DOHH2 (cell line): ENCODE measurements around the gene TNFAIP8L3.

Experiments
- H3F3A ChIP-seq: fragments of 200-600 bp; sonication (generic), shearing (Covaris generic); 2 replicates; pipeline ENCODE4 v1.6.0; 2016; ENCODE audit warnings: antibody characterized with exemption, mild to moderate bottlenecking; ENCODE audit not compliant: control insufficient read depth, insufficient read depth
- H3K27ac ChIP-seq: fragments of 200-600 bp; sonication (generic); 2 replicates; pipeline ENCODE4 v1.5.1; 2014; ENCODE audit warnings: low read depth, mild to moderate bottlenecking, low read length, moderate library complexity
- H3K27me3 ChIP-seq: fragments of 200-600 bp; sonication (generic); 2 replicates; pipeline ENCODE4 v1.6.1; 2014; ENCODE audit warnings: mild to moderate bottlenecking, low read length, mixed read lengths; ENCODE audit not compliant: control insufficient read depth
- H3K36me3 ChIP-seq: fragments of 200-600 bp; sonication (generic); 2 replicates; pipeline ENCODE4 v1.6.1; 2014; ENCODE audit warnings: mild to moderate bottlenecking, low read length, moderate library complexity, mixed read lengths; ENCODE audit not compliant: control insufficient read depth
- H3K4me1 ChIP-seq: fragments of 200-600 bp; sonication (generic); 2 replicates; pipeline ENCODE4 v1.6.1; 2014; ENCODE audit warnings: mild to moderate bottlenecking, low read length, mixed read lengths; ENCODE audit not compliant: control insufficient read depth
- H3K4me2 ChIP-seq: fragments of 200-600 bp; sonication (generic); 2 replicates; pipeline ENCODE4 v1.6.0; 2014; ENCODE audit warnings: mild to moderate bottlenecking, low read length, moderate library complexity
- H3K4me3 ChIP-seq: fragments of 200-600 bp; sonication (generic); 2 replicates; pipeline ENCODE4 v1.5.1; 2014; ENCODE audit warnings: mild to moderate bottlenecking, low read length, mixed read lengths
- H3K79me2 ChIP-seq: fragments of 200-600 bp; sonication (generic); 2 replicates; pipeline ENCODE4 v1.6.1; 2014; ENCODE audit warnings: mild to moderate bottlenecking, low read length, mixed read lengths; ENCODE audit not compliant: control insufficient read depth
- H3K9me2 ChIP-seq: fragments of 200-600 bp; sonication (generic); replicated peaks from 2 replicates; pipeline ENCODE4 v1.6.1; 2014; ENCODE audit warnings: mild to moderate bottlenecking, low read length, mixed read lengths; ENCODE audit not compliant: control insufficient read depth
- H3K9me3 ChIP-seq: fragments of 200-600 bp; sonication (generic); 2 replicates; pipeline ENCODE4 v1.6.1; 2014; ENCODE audit warnings: antibody characterized with exemption, low read length, mixed read lengths; ENCODE audit not compliant: control insufficient read depth, insufficient read depth
- H4K20me1 ChIP-seq: fragments of 200-600 bp; sonication (generic); 2 replicates; pipeline ENCODE4 v1.6.0; 2014; ENCODE audit warnings: low read depth, mild to moderate bottlenecking, antibody characterized with exemption, low read length, moderate library complexity; ENCODE audit not compliant: control insufficient read depth, insufficient read depth
- EZH2phosphoT487 ChIP-seq: fragments of 200-600 bp; sonication (generic); IDR thresholded peaks from 2 replicates; pipeline ENCODE4 v1.6.1; 2017; ENCODE audit warnings: borderline replicate concordance, mild to moderate bottlenecking, antibody characterized with exemption, low read length, moderate library complexity, mixed read lengths
- TF ChIP-seq, protein P1 (sequence below): fragments of 200-600 bp; sonication (generic); IDR thresholded peaks from one replicate; pipeline ENCODE4 v1.5.1; 2014; ENCODE audit warnings: antibody characterized with exemption, mild to moderate bottlenecking, low read depth, low read length; ENCODE audit not compliant: poor library complexity, severe bottlenecking

Gene TNFAIP8L3

DNA sequence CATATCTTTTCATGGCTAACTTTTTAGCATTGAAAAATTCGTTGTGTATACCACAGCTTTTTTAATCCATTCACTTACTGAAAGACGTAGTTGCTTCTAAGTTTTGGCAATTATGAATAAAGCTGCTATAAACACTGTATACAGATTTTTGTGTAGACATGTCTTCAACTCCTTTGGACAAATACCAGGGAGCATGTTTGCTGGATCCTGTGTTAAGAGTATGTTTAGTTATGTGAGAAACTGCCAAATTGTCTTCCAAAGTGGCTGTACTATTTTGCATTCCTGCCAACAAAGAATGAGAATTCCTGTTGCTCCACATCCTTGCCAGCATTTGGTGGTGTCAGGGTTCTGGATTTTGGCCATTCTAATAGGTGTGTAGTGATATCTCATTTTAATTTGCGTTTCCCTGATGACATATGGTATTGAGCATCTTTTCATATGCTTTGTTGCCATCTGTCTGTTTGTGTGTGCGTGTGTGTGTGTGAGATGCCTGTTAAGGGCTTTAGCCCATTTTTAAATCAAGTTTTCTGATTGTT, 87.5 kb downstream of the TNFAIP8L3 start:
- H3F3A ChIP-seq: no peaks in the 10 kb centered on the region
- no peaks in the 10 kb centered on the region for H3K9me3 ChIP-seq
- no peaks in the 10 kb centered on the region for H3K9me2 ChIP-seq
- no peaks in the 10 kb centered on the region for H3K4me1 ChIP-seq
- no peaks in the 10 kb centered on the region for H4K20me1 ChIP-seq
- no peak overlapping the region for H3K27ac ChIP-seq
- no peaks in the 10 kb centered on the region for H3K27me3 ChIP-seq
- H3K36me3 ChIP-seq: peaks cover 9% of the 10 kb centered on the region
- H3K4me2 ChIP-seq: no peak overlapping the region
- no peaks in the 10 kb centered on the region for H3K79me2 ChIP-seq
- TF ChIP-seq, protein P1, sequence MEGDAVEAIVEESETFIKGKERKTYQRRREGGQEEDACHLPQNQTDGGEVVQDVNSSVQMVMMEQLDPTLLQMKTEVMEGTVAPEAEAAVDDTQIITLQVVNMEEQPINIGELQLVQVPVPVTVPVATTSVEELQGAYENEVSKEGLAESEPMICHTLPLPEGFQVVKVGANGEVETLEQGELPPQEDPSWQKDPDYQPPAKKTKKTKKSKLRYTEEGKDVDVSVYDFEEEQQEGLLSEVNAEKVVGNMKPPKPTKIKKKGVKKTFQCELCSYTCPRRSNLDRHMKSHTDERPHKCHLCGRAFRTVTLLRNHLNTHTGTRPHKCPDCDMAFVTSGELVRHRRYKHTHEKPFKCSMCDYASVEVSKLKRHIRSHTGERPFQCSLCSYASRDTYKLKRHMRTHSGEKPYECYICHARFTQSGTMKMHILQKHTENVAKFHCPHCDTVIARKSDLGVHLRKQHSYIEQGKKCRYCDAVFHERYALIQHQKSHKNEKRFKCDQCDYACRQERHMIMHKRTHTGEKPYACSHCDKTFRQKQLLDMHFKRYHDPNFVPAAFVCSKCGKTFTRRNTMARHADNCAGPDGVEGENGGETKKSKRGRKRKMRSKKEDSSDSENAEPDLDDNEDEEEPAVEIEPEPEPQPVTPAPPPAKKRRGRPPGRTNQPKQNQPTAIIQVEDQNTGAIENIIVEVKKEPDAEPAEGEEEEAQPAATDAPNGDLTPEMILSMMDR: no peak
- no peak for TF ChIP-seq EZH2phosphoT487
- no peak overlapping the region for H3K4me3 ChIP-seq
